Endometrial microvascular endothelial cells (primary cell): ENCODE measurements around the gene C2CD2. TPM values are rescaled to one million over a fixed set of nuclear protein-coding genes. Genes with fewer than 3 reads are reported as not detected.

ENCODE experiments used
- in situ Hi-C: cut with HindIII; loops from 2 replicates; pipeline ENCODE4 v1.10.0; 2017; ENCODE audit warnings: low sequenced_read_pairs, low pct_unique_long_range_greater_than_20kb; ENCODE audit errors: inconsistent ontology term
- total RNA-seq: library from RNA; depleted of rRNA; stranded (reverse); fragments of >200 nt; gene quantifications from one replicate; pipeline ENCODE4 v1.2.3, GENCODE V29; 2015; ENCODE audit errors: inconsistent ontology term

The C2CD2 gene
- total RNA-seq, 1 donor from 2014 or later = 43.2 TPM

DNA sequence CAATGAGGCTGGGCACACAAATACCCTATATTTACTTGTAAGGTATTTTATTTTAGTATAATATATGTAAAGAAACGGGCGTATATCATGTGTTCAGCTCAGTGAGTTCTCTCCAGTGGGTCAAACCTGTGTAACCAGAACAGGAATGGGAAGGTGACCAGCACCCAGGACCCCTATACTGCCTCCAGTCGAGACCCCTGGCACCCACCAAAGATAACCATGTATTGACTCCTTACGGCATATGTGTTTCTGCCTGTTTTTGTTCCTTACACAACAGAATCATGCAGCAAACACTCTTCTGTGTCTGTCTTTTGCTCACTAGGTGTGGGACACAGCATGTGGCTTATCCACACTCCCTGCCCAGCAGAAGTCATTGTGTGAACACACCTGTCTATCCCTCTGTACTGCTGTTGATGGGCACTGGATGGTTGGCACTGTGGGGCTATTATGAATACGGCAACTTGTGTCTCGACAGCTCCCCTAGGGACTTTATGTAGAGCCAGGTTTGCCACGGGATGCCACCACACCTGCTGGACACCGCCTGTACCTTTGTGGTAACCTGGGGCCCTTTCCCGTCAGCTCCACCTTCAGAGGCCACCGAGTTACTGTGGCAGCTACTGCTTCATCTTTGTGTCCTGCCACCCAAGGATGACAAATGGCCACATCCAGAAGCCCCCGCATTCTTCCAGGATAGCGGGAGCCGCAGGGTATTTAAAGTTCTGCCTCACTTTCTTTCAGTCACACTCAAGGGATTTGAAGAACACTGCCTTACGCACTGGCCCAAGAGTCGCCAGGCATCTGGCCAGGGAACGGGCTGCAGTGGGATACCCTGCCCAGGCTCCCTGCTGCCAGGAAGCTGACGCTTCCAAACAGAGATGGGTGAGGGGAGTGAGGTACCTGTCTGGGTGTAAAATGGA is 23.5 kb upstream of the C2CD2 start:
- in situ Hi-C loops = no loop called here

DNA sequence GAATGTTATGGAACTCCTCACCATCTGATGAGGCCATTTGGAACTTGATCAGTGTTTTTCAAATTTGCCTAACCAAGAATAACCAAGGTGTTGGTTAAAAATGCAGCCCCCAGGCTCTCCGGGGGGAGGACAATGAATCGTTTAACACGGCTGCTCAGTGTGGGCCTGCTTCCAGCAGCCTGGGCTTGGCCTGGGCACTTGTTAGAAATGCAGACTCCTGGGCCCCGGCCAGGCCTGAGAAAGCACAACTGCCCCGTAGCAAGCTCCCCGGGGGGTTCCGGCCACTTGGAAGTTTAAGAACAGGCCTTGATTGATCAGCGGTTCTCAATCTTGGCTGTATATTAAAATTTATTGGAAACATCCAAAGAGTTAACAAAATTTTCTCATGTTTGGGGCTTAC is 22.8 kb upstream of the C2CD2 start:
- in situ Hi-C loops = no loop called here

DNA sequence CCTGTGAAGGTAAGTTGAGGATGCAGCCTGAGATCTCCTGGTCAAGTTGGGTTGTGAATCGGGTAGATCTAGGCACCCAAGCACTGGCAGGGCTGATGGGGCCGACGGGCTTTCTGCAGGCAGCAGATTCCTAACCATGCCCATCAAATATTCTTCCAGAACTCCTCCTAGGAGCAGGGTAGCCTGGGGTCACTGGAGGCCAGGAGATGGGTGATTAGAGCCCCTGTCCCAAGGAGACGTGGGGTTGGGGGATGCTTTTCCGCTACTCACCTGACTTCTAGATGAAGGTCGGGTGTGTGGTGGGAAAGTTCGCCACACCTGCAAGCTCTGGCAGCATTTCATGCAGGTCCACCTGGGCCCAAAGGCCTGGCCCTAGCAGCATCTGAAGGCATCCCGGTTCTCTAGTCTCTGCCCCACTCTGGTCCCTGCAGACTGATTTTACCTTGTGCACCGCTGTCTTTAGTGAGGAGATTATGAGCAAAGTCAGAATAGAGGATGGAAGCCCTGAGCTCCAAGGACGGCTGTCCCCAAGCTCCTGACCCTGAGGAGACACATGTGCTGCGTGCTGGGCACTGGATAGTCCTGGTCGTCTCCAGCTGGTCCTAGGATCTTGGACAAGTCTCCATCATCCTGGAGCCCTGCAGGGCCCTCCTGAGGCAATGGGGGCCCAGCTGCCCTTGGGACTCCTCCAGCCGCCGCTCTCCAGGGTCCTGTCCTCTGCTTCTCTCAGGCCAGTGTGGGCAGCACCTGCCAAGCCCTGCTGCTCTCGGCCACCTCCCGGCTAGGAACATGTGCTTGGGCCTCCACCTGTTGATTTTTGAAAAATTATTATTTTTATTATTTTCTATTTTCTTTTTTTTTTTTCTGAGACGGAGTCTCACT is 21.8 kb upstream of the C2CD2 start:
- in situ Hi-C loops = no loop called here

DNA sequence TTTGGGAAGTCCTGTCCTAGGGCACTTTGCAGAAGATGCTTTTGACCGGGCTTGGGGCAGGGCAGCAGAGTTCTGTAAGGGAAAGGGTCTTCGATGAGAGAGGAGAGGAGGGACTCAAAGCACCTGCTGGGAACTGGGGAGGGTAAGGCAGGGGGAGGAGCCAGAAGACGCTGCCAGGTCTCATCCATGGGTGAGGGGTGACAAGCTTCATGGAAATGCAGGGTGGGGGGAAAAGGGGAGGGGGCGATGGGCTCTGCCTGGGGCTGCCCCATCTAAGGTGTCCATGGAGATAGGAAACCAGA is 20.9 kb upstream of the C2CD2 start:
- in situ Hi-C loops = no loop called here

DNA sequence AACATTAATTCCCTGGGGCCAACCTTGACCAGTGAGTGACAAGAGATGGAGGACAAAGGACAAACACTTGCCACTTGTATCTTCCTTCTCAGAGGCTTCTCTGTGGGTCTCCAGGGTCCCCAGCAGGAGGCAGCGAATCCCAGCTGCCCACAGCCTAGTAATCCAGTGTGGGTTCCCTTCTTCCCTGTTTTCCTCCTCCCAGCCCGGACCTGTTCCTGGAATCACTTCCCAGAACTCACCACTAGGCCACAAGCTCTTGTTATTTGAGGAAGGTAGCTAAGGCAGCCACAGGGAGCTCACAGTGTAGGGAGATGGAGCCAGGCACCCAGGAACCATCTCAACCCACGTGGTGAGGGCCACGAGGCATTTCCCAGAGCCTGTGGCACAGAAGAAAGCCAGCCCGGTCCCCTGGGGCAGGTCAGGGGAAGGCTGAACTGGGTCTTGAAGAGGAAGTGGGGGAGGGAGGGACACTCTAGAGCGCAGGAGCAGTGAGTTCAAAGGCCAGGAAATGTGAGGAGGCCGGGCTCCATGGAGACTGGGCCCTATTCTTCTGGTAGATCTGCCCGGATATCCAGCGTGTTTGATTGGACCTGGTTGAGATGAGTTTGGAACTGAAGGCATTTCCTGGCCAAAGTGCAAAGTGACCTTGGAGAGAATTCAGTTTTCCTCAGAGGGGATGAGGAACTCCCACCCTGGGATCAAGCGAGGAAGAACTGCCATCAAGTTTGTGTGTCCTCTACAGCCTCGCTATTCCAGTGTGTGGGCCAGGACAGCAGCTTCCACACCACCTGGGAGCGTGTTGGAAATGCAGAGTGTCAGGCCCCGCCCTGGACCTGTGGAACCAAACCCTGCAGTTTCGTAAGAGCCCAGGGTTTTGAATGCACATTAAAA is 20.3 kb upstream of the C2CD2 start:
- in situ Hi-C loops = no loop called here

DNA sequence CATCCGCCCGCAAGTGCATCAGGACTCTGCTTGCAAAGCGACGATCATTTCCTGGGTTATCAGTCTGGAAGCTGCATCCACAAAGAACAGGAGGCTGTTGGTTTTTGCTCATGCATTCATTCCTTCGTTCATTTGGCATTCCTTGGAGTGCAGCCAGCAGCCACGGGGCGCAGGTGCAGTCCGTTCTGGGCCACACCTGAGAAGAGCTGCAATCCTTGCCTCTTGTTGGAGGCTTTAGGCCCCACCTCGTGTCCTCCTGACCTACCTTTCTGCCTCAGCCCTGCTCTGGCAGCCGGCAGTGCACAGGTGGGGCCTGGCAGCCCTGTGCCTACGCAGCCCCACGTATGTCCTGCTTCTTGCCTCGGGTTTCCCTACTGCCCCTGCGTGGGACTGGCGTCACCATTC is 19.6 kb upstream of the C2CD2 start:
- in situ Hi-C loops = no loop called here

DNA sequence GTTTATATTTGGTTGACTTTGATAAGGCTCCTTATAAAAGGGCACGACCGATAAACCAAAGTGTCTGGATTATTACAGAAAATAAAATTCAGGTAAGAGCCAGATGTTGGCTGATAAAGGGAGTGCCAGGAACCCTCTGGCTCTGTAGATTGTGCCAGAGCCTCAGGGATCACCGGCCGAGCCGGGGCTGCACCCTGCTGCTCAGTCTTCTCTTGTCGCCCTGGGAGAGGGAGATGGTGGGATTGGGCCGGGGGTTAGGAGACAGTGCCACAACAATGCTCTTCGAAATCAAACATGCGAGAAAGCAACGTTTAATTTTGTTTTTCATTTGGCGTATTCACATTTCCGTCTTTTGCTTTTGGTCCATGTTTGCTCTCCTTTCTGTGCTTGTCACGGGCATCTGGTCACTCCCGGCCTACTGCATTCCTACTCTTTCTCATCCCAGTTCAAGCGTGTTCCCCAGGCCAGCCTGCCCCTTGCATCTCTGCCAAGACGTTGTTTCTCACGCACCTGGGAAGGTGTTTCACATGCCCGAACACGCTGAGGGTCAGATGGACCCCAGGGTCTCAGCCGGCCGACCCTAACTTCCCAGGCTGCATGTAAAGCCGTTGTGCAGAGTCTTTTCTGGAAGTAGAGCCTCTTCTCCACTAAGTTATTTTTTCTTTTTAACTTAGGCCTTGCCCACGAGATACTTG is 18.8 kb upstream of the C2CD2 start:
- in situ Hi-C loops = no loop called here

DNA sequence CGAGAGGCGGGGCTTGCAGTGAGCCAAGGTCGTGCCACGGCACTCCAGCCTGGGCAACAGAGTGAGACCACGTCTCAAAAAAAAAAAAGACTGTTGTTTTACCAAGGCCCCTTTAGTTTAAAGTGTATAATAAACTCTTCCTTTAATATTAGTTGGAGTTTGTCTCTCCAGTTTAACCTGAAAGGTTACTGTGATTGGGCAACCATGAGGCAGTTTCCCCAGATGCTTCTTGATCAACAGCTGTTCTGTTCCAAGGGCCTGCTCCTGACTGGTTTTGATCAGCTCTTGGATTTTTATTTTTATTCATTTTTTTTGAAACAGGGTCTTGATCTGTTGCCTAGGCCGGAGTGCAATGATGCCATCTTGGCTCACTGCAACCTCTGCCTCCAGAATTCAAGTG is 18.1 kb upstream of the C2CD2 start:
- in situ Hi-C loops = no loop called here

DNA sequence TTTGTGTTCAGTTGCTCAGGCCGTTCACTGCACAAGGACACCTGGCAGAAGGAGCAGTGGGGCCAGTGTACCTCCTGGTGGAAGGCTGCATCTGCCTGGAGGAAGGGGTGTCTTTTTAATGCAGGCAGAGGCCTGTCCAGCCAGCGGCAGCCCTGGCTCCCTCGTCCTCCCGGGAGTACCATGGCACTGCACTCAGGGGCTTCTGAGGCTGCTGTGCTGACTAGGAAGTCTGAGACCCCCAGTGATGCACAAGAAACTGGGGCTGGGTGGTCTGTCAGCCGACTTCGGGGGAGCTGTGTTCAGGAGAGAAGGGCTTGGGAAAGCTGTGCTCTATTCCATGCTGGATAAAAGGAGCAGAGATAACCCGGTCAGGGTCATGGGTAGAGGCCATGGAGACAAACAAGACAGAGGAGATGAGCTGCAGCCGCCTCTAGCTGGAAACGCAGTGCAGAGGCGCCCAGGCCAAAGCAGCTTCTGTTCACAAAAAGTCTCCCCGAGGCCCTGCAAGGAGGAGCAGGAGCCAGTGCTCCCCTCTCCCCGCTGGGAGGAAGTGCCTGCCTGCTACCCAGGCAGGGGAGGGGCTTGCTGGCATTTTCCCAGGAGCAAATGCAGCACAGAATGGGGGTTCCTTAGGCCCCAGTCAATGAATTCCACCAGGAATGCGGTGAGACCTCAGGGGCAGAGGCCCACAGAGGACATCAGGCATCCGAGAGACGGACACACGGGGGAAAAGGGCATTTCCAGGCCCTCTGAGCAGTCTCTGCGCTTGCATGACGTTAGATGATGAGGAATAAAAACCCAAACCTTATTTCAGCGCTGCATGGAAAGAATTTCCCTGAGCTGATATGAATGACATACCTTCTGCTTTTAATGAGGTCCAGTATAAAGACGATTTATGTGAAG is 17.2 kb upstream of the C2CD2 start:
- in situ Hi-C loops = no loop called here

DNA sequence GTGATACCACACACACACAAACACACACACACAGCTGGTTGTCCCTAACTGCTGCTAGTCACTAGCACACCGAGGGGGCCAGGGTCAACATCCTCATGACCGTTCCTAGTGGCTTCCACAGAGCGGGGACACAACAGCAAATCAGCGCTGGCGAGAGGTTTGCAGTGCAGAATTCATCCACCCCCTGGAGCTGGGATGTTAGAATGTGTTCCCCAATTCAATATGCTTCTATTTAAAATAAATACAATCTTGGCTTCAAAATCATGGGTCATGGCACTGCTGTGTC is 16.2 kb upstream of the C2CD2 start:
- in situ Hi-C loops = no loop called here

DNA sequence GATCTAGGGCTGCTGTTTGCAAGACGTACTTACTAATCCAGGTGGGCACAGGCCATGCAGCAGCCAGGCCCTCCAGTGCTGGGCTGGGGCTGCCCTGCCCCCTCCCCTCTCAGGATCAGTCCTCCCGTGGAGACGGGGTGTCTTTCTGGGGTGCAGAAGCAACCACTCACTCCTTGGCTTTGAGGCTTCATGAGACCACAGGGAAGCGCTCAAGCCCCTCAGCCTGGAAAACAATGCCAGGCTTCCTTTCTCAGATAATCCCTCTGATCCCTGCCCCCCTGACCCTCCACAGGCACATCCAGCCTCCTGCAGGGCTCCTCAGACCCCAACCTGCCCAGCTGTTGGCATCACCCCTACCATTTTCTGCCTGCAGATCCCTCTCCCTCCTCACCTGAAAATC is 13.9 kb upstream of the C2CD2 start:
- in situ Hi-C loops = no loop called here

DNA sequence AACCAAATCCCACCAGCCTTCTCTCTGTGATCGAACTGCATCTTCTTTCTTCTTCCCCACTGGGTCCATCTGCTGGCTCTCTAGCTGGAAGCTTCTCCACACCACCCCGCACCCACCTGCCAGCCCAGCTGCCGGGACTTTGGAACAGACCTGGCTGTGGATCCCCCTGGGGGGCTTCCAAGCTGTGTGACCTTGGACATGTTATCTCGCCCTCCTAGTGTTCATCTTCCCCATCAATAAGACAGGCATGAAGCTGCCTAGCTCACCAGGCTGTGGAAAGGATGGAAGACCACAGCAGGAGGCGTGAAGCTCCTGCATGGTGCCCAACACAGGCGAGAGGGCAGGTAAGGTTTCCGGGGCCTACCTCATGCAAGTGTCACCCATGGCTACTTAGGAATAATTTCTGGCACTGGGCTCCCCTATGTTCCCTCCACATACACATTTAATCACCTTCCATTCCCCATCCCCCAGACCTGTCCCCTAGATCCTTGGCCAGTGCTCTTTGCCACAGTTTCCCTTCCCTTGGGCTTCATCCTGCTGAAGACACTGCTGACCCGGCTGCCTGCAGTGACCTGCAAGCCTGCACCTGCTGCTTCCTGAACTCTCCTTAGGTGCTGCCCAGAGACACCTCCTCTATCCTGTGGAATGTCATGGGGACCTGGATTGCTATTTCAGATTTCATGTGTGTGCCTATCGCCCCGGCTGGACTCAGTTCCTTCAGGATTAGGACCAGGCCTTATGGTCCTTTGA is 13.2 kb upstream of the C2CD2 start:
- in situ Hi-C loops = no loop called here

DNA sequence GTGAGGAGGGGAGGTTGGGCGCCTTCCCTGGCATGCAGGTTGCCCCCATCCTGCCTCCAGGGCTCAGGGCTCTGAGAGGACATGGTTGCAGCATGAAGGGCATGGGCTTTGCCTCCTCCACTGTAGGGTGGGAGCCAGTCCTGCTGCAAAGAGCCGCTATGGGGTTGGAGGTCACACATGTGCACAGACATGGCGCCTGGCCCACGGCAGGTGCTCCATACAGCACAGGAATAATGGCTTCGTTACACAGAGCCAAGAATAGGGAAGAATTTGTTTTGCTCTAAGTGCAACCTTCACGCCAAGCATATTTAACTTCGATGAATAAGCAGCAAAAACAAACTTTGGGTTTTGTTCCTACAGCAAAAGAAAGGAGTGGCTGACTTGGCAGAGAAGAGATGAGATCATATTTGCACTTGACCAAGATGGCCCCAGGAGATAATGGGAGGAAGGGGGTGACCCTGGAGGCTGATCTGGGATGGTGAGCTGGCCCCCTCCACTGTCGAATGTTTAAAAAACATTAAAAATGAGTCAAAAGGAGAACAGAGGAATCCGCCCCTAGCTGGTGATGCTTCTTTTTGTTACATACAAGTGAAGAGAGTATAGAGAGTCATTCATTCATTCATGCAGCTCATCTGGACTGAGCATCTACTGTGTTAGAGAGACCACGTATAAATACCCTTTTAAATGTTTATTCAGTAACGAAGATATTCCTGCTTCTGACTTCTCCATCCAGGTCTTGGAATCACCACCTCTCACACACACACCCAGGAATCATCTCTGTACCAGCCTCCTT is 12.4 kb upstream of the C2CD2 start:
- in situ Hi-C loops = no loop called here

DNA sequence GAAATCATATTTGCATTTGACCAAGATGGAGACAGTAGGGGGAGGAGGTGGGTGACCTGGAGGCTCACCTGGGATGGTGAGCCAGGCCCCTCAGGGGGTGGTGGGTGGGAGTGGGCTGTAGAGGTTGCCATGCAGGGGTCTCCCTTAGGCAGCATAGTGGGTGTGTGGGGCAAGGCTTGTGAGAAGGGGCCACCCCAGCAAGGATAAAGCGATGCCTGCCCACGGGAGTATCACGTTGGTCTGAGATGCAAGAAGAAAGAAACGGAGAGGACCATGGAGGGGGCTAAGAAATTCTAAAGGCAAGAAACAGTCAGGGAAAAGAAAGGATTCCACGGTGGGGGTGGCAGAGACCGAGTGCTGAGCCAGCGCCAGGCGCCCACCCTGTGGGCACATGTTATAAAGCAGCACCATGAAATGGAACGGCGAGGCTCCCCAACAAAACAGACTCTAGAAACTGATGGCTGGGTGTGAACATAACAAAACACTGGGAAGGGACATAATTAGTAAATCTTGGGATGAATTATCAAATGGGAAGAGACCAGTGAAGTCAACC is 11.7 kb upstream of the C2CD2 start:
- in situ Hi-C loops = no loop called here

DNA sequence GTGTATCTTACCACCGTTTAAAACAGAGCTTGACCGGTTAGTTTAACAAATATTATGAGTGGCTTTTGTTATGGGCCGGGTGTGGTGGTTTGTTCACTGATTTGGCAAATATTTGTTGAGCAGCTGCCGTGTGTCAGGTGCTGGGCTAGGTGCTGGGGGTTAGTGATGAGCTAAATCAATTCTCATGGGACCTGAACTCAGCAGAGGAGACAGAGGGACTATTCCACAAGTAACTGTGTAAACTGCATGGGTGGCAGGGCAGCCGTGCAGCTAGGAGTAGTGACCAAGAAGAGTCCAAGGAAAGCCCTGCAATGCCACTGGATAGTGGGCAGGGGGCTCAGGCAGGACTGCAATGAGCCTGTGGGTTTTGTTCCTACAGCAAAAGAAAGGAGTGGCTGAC is 11.2 kb upstream of the C2CD2 start:
- in situ Hi-C loops = no loop called here

DNA sequence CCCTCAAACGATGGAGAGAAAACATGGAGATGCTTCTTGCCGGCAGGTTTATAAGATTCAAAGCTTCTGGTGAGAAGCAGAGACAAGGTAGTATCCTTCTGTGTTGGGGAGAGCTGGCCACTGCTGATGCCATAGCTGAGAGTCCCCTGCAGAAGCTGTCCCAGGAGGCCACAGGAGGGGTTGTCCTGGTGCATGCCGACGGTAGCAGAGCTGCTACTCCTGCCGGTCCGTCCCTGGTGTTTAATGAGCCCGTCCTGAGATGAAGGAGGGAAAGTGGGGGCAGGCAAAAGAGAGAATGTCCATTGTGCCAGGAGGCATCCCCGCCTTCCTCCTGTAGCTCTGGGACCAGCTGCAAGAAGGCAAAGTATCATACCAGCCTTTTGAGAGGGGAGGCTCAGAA is 10.4 kb upstream of the C2CD2 start:
- in situ Hi-C loops = no loop called here
